AG09309 (cell line): ENCODE data around the gene CFL1.
"Not testable (repeated sequence)": the region's sequence is repeated elsewhere in the genome, so short reads cannot be mapped to it uniquely, and the experiment has no call there.

Experiments used
- DNase-seq: peaks from one replicate; pipeline ENCODE4 v3.0.0-alpha.2; 2010; ENCODE audit warnings: low read depth
- H3K4me3 ChIP-seq: 2 replicates; pipeline ENCODE4 v1.5.1; 2011; ENCODE audit warnings: mild to moderate bottlenecking, low read depth, low read length, moderate library complexity; ENCODE audit not compliant: control insufficient read depth
- TF ChIP-seq, protein P1 (sequence below): IDR thresholded peaks from 2 replicates; pipeline ENCODE4 v1.5.1; 2011; ENCODE audit warnings: mild to moderate bottlenecking, low read depth, low read length, inconsistent platforms; ENCODE audit not compliant: insufficient read depth, control insufficient read depth; ENCODE audit errors: missing control alignments

Gene CFL1

GRCh38 chr11:65894034-65894591 lies 36.1 kb upstream of the CFL1 start:
- TF ChIP-seq, protein P1, sequence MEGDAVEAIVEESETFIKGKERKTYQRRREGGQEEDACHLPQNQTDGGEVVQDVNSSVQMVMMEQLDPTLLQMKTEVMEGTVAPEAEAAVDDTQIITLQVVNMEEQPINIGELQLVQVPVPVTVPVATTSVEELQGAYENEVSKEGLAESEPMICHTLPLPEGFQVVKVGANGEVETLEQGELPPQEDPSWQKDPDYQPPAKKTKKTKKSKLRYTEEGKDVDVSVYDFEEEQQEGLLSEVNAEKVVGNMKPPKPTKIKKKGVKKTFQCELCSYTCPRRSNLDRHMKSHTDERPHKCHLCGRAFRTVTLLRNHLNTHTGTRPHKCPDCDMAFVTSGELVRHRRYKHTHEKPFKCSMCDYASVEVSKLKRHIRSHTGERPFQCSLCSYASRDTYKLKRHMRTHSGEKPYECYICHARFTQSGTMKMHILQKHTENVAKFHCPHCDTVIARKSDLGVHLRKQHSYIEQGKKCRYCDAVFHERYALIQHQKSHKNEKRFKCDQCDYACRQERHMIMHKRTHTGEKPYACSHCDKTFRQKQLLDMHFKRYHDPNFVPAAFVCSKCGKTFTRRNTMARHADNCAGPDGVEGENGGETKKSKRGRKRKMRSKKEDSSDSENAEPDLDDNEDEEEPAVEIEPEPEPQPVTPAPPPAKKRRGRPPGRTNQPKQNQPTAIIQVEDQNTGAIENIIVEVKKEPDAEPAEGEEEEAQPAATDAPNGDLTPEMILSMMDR = no peak
- no peak for DNase-seq
- H3K4me3 ChIP-seq = no peak overlapping the region; the same call in 1 of the 2 replicates

GRCh38 chr11:65892661-65893317 lies 34.8 kb upstream of the CFL1 start:
- peak overlapping the region; percentile 50 for H3K4me3 ChIP-seq
- TF ChIP-seq, protein P1 = no peak
- no peak for DNase-seq

DNA sequence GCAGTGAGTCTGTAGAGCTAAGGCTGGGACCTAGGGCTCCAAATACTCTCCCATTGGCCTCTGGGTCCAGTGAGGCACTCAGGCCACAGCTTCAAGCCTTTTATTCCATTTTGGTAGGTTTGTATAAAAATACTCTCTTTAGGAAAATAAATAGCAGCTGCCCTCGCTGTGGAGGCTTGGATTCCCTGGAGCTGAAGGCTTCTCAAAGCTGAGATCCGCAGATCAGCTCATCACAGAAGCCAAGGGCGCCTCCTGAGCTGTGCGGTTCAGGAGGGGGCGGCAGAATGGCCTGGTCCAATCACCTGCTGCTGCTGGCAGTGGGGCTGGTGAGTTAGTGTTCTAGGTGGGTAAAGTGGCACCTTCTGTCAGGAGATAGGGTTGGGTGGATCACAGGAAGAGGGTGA lies 34.2 kb upstream of the CFL1 start:
- not testable (repeated sequence) for DNase-seq
- peak overlapping the region; percentile 50 for H3K4me3 ChIP-seq

GRCh38 chr11:65891219-65892136 lies 33.5 kb upstream of the CFL1 start:
- DNase-seq = no peak
- peak overlapping the region; percentile 50 for H3K4me3 ChIP-seq
- TF ChIP-seq, protein P1 = peak; percentile 34

DNA sequence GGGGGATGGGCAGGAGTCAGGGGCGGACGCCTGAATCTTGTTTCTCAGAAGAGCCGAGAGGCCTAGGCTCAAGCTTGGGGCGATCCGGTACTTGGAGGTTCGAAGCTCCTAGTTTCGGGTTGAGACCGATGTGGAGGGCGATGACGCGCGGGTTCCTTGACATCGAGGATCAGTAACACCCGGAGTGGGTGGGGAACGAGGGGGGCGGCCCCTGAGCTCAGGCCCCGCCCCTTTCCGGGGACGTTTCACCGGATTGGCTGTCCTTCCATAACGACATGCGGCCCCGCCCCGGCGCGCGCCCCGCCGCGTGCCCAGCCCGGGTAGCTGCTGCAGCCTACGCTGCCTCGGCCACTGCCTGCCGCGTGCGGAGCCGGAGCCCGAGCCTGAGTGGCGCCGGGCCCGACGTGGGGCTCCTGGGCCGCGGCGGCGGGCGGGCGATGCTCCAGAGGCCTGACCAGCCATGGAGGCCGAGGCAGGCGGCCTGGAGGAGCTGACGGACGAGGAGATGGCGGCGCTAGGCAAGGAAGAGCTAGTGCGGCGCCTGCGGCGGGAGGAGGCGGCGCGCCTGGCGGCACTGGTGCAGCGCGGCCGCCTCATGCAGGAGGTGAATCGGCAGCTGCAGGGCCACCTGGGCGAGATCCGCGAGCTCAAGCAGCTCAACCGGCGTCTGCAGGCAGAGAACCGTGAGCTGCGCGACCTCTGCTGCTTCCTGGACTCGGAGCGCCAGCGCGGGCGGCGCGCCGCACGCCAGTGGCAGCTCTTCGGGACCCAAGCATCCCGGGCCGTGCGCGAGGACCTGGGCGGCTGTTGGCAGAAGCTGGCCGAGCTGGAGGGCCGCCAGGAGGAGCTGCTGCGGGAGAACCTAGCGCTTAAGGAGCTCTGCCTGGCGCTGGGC lies 32.6 kb upstream of the CFL1 start, which contains the start of gene CCDC85B:
Gene CCDC85B, plus strand, starts transcription at position 350 of the 895 bp plus-strand sequence. Its CDS starts 111 bp downstream, at position 461.
- DNase-seq = peak; percentile 88
- TF ChIP-seq, protein P1 = no peak
- peak within 1 kb of the TSS; percentile 50 for H3K4me3 ChIP-seq

DNA sequence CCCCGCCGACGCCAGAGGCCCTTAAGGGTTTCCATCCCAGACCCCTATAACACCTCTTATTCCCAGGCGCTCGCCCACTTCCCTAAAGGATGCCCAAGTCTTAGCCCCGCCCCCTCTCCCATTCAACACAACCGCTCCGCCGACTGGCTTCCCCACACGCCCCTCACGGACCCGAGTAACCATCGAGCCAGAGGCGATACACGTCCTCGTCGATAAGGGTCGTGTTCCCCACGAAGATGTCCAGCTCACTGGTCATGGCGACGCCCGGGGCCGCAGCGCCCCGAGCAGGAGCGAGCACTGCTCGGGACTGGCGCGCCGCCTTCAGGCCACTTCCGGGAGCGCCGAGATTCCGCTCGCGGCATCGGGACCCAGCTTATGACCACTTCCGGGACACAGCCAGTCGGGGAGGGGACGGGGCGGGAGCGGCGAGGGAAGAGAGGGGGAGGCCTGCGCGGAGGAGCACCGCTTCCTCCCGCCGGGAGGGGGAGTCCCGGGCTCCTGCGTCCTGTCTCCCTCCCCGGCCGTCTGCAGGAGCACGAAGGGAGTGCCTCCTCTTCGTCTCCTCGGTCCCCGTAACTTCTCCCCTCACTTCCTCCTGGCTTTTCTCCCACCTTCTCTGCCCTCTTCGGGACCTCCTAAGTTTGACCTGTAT lies 30.3 kb upstream of the CFL1 start, which contains the start of gene FIBP:
Gene FIBP, minus strand, starts transcription at position 309 of the 652 bp plus-strand sequence. Its CDS starts 53 bp downstream, at position 256.
- peak; percentile 87 for DNase-seq
- H3K4me3 ChIP-seq = peak within 1 kb of the TSS; percentile 92
- TF ChIP-seq, protein P1 = peak; percentile 72
